Spleen (tissue), 3 donors: ENCODE results near the gene TMEM108.

Experiments
- POLR2A ChIP-seq, 3 donors: fragments of 450-650 bp; IDR thresholded peaks; one replicate each; pipeline ENCODE4 v1.5.1; 2017; ENCODE audit warnings: antibody characterized with exemption in 3 of 3, mild to moderate bottlenecking in 1 of 3
- POLR2AphosphoS5 ChIP-seq, 3 donors: sonication (generic); formaldehyde crosslinking; IDR thresholded peaks; one replicate each; pipeline ENCODE4 v1.5.1; 2017; ENCODE audit warnings: antibody characterized with exemption in 3 of 3

DNA sequence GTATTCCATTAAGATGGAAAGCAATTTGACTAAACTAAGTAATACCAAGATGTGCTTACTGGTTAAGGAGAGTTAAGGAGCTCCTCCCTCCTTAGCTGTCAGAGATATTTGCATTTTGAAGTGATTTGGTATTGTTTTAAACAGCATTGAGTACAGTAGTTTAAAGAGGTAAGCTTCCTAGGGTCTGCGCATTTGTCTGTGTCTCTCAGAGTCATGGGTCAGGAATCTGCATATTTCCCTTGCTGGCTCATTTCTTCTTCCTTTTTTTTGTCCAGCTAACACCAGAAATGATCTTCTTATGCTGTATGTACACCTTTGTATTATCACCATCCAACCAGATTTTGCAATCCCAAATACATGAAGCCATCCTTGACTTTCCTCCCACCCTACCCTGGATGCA is 198.7 kb downstream of the TMEM108 start:
- no peak for TF ChIP-seq POLR2AphosphoS5 (IDR thresholded peaks at IDR 0.05)
- TF ChIP-seq POLR2A (IDR thresholded peaks at IDR 0.05), result no peak
